ENCODE data around the gene P3H2. TPM values are rescaled to one million over a fixed set of nuclear protein-coding genes. Genes with fewer than 3 reads are reported as not detected.

Gene P3H2
- total RNA-seq, 4 donors from 2014 or later = 0.24 to 4.0 (median 0.90) TPM

GRCh38 chr3:190094160-190094718, 26.5 kb downstream of the P3H2 start:
- in situ Hi-C loops (cut with MboI; ENCODE audit: low sequenced_read_pairs in 4 of 4) = no loop called here
- no peaks in the 10 kb centered on the region for H3K9me3 ChIP-seq
- no peaks in the 10 kb centered on the region for H3K36me3 ChIP-seq
- ATAC-seq (no peak), DNase-seq (no peak)
- TF ChIP-seq CTCF (IDR thresholded peaks at IDR 0.05 in 4 of 5, conservative IDR thresholded peaks at IDR 0.05 in 1 of 5) = no peak
- TF ChIP-seq POLR2A (IDR thresholded peaks at IDR 0.05) = no peak
- H3K27ac ChIP-seq = no peak overlapping the region
- no peak overlapping the region for H3K4me3 ChIP-seq
- H3K4me1 ChIP-seq = no peaks in the 10 kb centered on the region
- no peaks in the 10 kb centered on the region for H3K27me3 ChIP-seq
- intact Hi-C loops (cut with DNase I; ENCODE audit: low total_unique reads) = no loop called here

GRCh38 chr3:190092250-190092649, 28.4 kb downstream of the P3H2 start:
- Histone ChIP-seq H3K4me3 (no peak overlapping the region), H3K36me3 (no peaks in the 10 kb centered on the region), H3K27ac (no peak overlapping the region), H3K27me3 (no peaks in the 10 kb centered on the region), H3K9me3 (no peaks in the 10 kb centered on the region), H3K4me1 (no peaks in the 10 kb centered on the region)
- TF ChIP-seq POLR2A (IDR thresholded peaks at IDR 0.05) = no peak
- TF ChIP-seq CTCF (IDR thresholded peaks at IDR 0.05 in 4 of 5, conservative IDR thresholded peaks at IDR 0.05 in 1 of 5) = no peak
- in situ Hi-C loops (cut with MboI; ENCODE audit: low sequenced_read_pairs in 4 of 4) (no loop called here), intact Hi-C loops (cut with DNase I; ENCODE audit: low total_unique reads) (no loop called here)
- peak in 1 of 2 donors; percentile 18 for ATAC-seq
- DNase-seq = no peak

GRCh38 chr3:190089711-190090110, 31.0 kb downstream of the P3H2 start:
- H3K27ac ChIP-seq = no peak overlapping the region
- DNase-seq (no peak), ATAC-seq (no peak)
- no peak overlapping the region for H3K4me3 ChIP-seq
- H3K27me3 ChIP-seq = no peaks in the 10 kb centered on the region
- H3K36me3 ChIP-seq = no peaks in the 10 kb centered on the region
- no peaks in the 10 kb centered on the region for H3K4me1 ChIP-seq
- intact Hi-C loops (cut with DNase I; ENCODE audit: low total_unique reads) (no loop called here), in situ Hi-C loops (cut with MboI; ENCODE audit: low sequenced_read_pairs in 4 of 4) (no loop called here)
- H3K9me3 ChIP-seq = no peaks in the 10 kb centered on the region
- TF ChIP-seq CTCF (IDR thresholded peaks at IDR 0.05 in 4 of 5, conservative IDR thresholded peaks at IDR 0.05 in 1 of 5) = no peak
- no peak for TF ChIP-seq POLR2A (IDR thresholded peaks at IDR 0.05)

- no peak for ATAC-seq
- in situ Hi-C loops (cut with MboI; ENCODE audit: low sequenced_read_pairs in 4 of 4) = no loop called here
- no peak overlapping the region for H3K4me3 ChIP-seq
- no peak overlapping the region for H3K27ac ChIP-seq
- intact Hi-C loops (cut with DNase I; ENCODE audit: low total_unique reads) = no loop called here
- no peaks in the 10 kb centered on the region for H3K9me3 ChIP-seq
- H3K4me1 ChIP-seq = no peaks in the 10 kb centered on the region
- H3K27me3 ChIP-seq = no peaks in the 10 kb centered on the region
- no peak for TF ChIP-seq POLR2A (IDR thresholded peaks at IDR 0.05)
- no peak for TF ChIP-seq CTCF (IDR thresholded peaks at IDR 0.05 in 4 of 5, conservative IDR thresholded peaks at IDR 0.05 in 1 of 5)
- no peak for DNase-seq
- H3K36me3 ChIP-seq = no peaks in the 10 kb centered on the region
These were observed 31.8 kb downstream of the P3H2 start for GRCh38 chr3:190088890-190089289.

GRCh38 chr3:190086191-190086590, 34.5 kb downstream of the P3H2 start:
- no peak for ATAC-seq
- H3K9me3 ChIP-seq = no peaks in the 10 kb centered on the region
- H3K36me3 ChIP-seq = no peaks in the 10 kb centered on the region
- H3K27me3 ChIP-seq = no peaks in the 10 kb centered on the region
- intact Hi-C loops (cut with DNase I; ENCODE audit: low total_unique reads) = no loop called here
- in situ Hi-C loops (cut with MboI; ENCODE audit: low sequenced_read_pairs in 4 of 4) = no loop called here
- no peak for DNase-seq
- no peak overlapping the region for H3K27ac ChIP-seq
- H3K4me3 ChIP-seq = no peak overlapping the region
- no peaks in the 10 kb centered on the region for H3K4me1 ChIP-seq
- no peak for TF ChIP-seq CTCF (IDR thresholded peaks at IDR 0.05 in 4 of 5, conservative IDR thresholded peaks at IDR 0.05 in 1 of 5)
- TF ChIP-seq POLR2A (IDR thresholded peaks at IDR 0.05) = no peak

Data from gastrocnemius medialis (tissue), 4 donors.